Measurements from ENCODE around the gene FBXL16. TPM values are rescaled to one million over a fixed set of nuclear protein-coding genes. Genes with fewer than 3 reads are reported as not detected.

FBXL16 gene
- total RNA-seq, 2 experiments from 2014 or later, result 4.2 to 7.5 TPM

GRCh38 chr16:741986-742629, 36.5 kb upstream of the FBXL16 start:
- H3K36me3 Mint-ChIP-seq, result peaks cover 7% of the 10 kb centered on the region
- peak overlapping the region; percentile 69 for H3K4me3 Mint-ChIP-seq
- CTCF ChIA-PET, result interaction anchor here (1.1 to 5.1 kb wide), 12 partner anchors 12 to 361 kb away, joined by 3 to 22 read pairs (median 8); partner anchors contain the start of genes ANTKMT, CCDC78, RPUSD1 and STUB1
- peak overlapping the region; percentile 32 for H3K27ac Mint-ChIP-seq
- ATAC-seq (no peak), DNase-seq (no peak)
- H3K9me3 Mint-ChIP-seq (ENCODE audit: low read depth), result no peaks in the 10 kb centered on the region
- peaks cover 18% of the 10 kb centered on the region for H3K4me1 Mint-ChIP-seq
- H3K27me3 Mint-ChIP-seq, result no peaks in the 10 kb centered on the region

- no peaks in the 10 kb centered on the region for H3K9me3 Mint-ChIP-seq (ENCODE audit: low read depth)
- peaks cover 9% of the 10 kb centered on the region for H3K36me3 Mint-ChIP-seq
- peaks cover 29% of the 10 kb centered on the region for H3K4me1 Mint-ChIP-seq
- H3K27ac Mint-ChIP-seq, result peak within 1 kb of the TSS; percentile 57
- DNase-seq (peak; percentile 94), ATAC-seq (peak; percentile 88)
- no peaks in the 10 kb centered on the region for H3K27me3 Mint-ChIP-seq
- CTCF ChIA-PET, result interaction anchor here (0.5 to 5.1 kb wide), 23 partner anchors 9 to 631 kb away, joined by 3 to 22 read pairs (median 3); partner anchors contain the start of genes ANTKMT, CCDC78, CHTF18 and HAGHL
- H3K4me3 Mint-ChIP-seq, result peak within 1 kb of the TSS; percentile 74
These were observed 35.3 kb upstream of the FBXL16 start, which contains the start of gene CIAO3 for GRCh38 chr16:740764-741505. TSS of gene CIAO3 (minus strand) at chr16:740997. CDS start at chr16:740985, 12 bp downstream.

- CTCF ChIA-PET, result interaction anchor here (0.6 to 5.1 kb wide), 18 partner anchors 9 to 92 kb away, joined by 3 to 22 read pairs (median 4); partner anchors contain the start of genes ANTKMT, CCDC78, CHTF18 and HAGHL
These were observed 34.8 kb upstream of the FBXL16 start for GRCh38 chr16:740459-740763.

GRCh38 chr16:739560-740458, 34.2 kb upstream of the FBXL16 start:
- peak overlapping the region; percentile 74 for H3K4me3 Mint-ChIP-seq
- H3K27me3 Mint-ChIP-seq, result no peaks in the 10 kb centered on the region
- DNase-seq (no peak), ATAC-seq (no peak)
- peaks cover 9% of the 10 kb centered on the region for H3K36me3 Mint-ChIP-seq
- H3K27ac Mint-ChIP-seq, result peak overlapping the region; percentile 57
- peaks cover 41% of the 10 kb centered on the region for H3K4me1 Mint-ChIP-seq
- no peaks in the 10 kb centered on the region for H3K9me3 Mint-ChIP-seq (ENCODE audit: low read depth)
- CTCF ChIA-PET, result interaction anchor here (0.6 to 5.1 kb wide), 20 partner anchors 8 to 92 kb away, joined by 3 to 22 read pairs (median 4); partner anchors contain the start of genes ANTKMT, CCDC78, CHTF18 and HAGHL

More at GRCh38 chr16:740459-740763, 34.8 kb upstream of the FBXL16 start:
- Mint-ChIP-seq H3K27ac (peak overlapping the region; percentile 57), H3K27me3 (no peaks in the 10 kb centered on the region), H3K4me3 (peak overlapping the region; percentile 74), H3K36me3 (peaks cover 9% of the 10 kb centered on the region), H3K4me1 (peaks cover 34% of the 10 kb centered on the region), H3K9me3 (ENCODE audit: low read depth) (no peaks in the 10 kb centered on the region)
- ATAC-seq (peak; percentile 8), DNase-seq (peak; percentile 51)

GRCh38 chr16:736936-737481, 31.4 kb upstream of the FBXL16 start:
- DNase-seq (no peak), ATAC-seq (no peak)
- H3K4me1 Mint-ChIP-seq, result peaks cover 45% of the 10 kb centered on the region
- H3K9me3 Mint-ChIP-seq (ENCODE audit: low read depth), result no peaks in the 10 kb centered on the region
- no peaks in the 10 kb centered on the region for H3K27me3 Mint-ChIP-seq
- H3K27ac Mint-ChIP-seq, result peak overlapping the region; percentile 77
- H3K4me3 Mint-ChIP-seq, result no peak overlapping the region
- CTCF ChIA-PET, result interaction anchor here (0.9 to 3.5 kb wide), 5 partner anchors 11 to 684 kb away, joined by 3 to 18 read pairs (median 13); partner anchors contain the start of genes ANTKMT, CCDC78 and HAGHL
- peaks cover 9% of the 10 kb centered on the region for H3K36me3 Mint-ChIP-seq

GRCh38 chr16:735982-736453, 30.4 kb upstream of the FBXL16 start:
- H3K4me3 Mint-ChIP-seq, result peak overlapping the region; percentile 22
- peak overlapping the region; percentile 77 for H3K27ac Mint-ChIP-seq
- ATAC-seq (peak; percentile 62), DNase-seq (peak; percentile 79)
- H3K9me3 Mint-ChIP-seq (ENCODE audit: low read depth), result no peaks in the 10 kb centered on the region
- peaks cover 9% of the 10 kb centered on the region for H3K36me3 Mint-ChIP-seq
- H3K27me3 Mint-ChIP-seq, result no peaks in the 10 kb centered on the region
- CTCF ChIA-PET, result interaction anchor here (1.2 to 3.5 kb wide), 7 partner anchors 11 to 52 kb away, joined by 3 to 18 read pairs (median 5); partner anchors contain the start of genes ANTKMT, CCDC78, CHTF18 and HAGHL
- peaks cover 45% of the 10 kb centered on the region for H3K4me1 Mint-ChIP-seq

- peaks cover 9% of the 10 kb centered on the region for H3K36me3 Mint-ChIP-seq
- CTCF ChIA-PET, result interaction anchor here (1.2 to 3.5 kb wide), 7 partner anchors 10 to 53 kb away, joined by 3 to 18 read pairs (median 5); partner anchors contain the start of genes ANTKMT, CCDC78, CHTF18 and HAGHL
- H3K27ac Mint-ChIP-seq, result peak overlapping the region; percentile 77
These were observed 29.6 kb upstream of the FBXL16 start for GRCh38 chr16:734981-735881.

GRCh38 chr16:734208-734980, 28.8 kb upstream of the FBXL16 start:
- Mint-ChIP-seq H3K36me3 (peaks cover 9% of the 10 kb centered on the region), H3K4me3 (no peak overlapping the region), H3K27me3 (no peaks in the 10 kb centered on the region), H3K27ac (no peak overlapping the region), H3K4me1 (peaks cover 39% of the 10 kb centered on the region), H3K9me3 (ENCODE audit: low read depth) (no peaks in the 10 kb centered on the region)
- CTCF ChIA-PET, result interaction anchor here (3.0 to 3.5 kb wide), 2 partner anchors 9 to 22 kb away, joined by 13 to 17 read pairs; partner anchors contain the start of genes CCDC78 and HAGHL
- no peak for DNase-seq
- ATAC-seq, result no peak

More at GRCh38 chr16:734981-735881, 29.6 kb upstream of the FBXL16 start:
- peak; percentile 40 for DNase-seq
- ATAC-seq, result no peak
- H3K27me3 Mint-ChIP-seq, result no peaks in the 10 kb centered on the region
- H3K9me3 Mint-ChIP-seq (ENCODE audit: low read depth), result no peaks in the 10 kb centered on the region
- peaks cover 45% of the 10 kb centered on the region for H3K4me1 Mint-ChIP-seq
- peak overlapping the region; percentile 22 for H3K4me3 Mint-ChIP-seq

- Mint-ChIP-seq H3K4me1 (peaks cover 36% of the 10 kb centered on the region), H3K4me3 (no peak overlapping the region), H3K27me3 (no peaks in the 10 kb centered on the region), H3K9me3 (ENCODE audit: low read depth) (no peaks in the 10 kb centered on the region), H3K27ac (no peak overlapping the region), H3K36me3 (peaks cover 6% of the 10 kb centered on the region)
- ATAC-seq, result no peak
- CTCF ChIA-PET, result interaction anchor here (1.0 to 3.5 kb wide), 5 partner anchors 8 to 22 kb away, joined by 3 to 17 read pairs (median 8); partner anchors contain the start of genes CCDC78 and HAGHL
- DNase-seq, result peak; percentile 45
These were observed 28.0 kb upstream of the FBXL16 start for GRCh38 chr16:733382-734207.

- ATAC-seq (no peak), DNase-seq (no peak)
- no peaks in the 10 kb centered on the region for H3K9me3 Mint-ChIP-seq (ENCODE audit: low read depth)
- H3K36me3 Mint-ChIP-seq, result peaks cover 4% of the 10 kb centered on the region
- H3K27me3 Mint-ChIP-seq, result no peaks in the 10 kb centered on the region
- CTCF ChIA-PET, result interaction anchor here (1.0 to 2.1 kb wide), 4 partner anchors 13 to 23 kb away, joined by 3 to 8 read pairs (median 3); no protein-coding TSS in a partner anchor
- peaks cover 34% of the 10 kb centered on the region for H3K4me1 Mint-ChIP-seq
- H3K4me3 Mint-ChIP-seq, result no peak overlapping the region
- no peak overlapping the region for H3K27ac Mint-ChIP-seq
These were observed 27.3 kb upstream of the FBXL16 start for GRCh38 chr16:732936-733335.
